SIG-M5 treated with dmso at 0.1 percent for 504 hours (cell line): Measurements from ENCODE around the gene ST8SIA2.
"Not testable (repeated sequence)": the region's sequence is repeated elsewhere in the genome, so short reads cannot be mapped to it uniquely, and the experiment has no call there.

Source experiments
- DNase-seq: peaks from one replicate; lab custom pipeline; 2025; ENCODE audit not compliant: unreplicated experiment; lab: John Stamatoyannopoulos, UW

ST8SIA2 gene

GRCh38 chr15:92435145-92435544 lies 41.5 kb downstream of the ST8SIA2 start:
- DNase-seq = no peak

GRCh38 chr15:92438471-92438870 lies 44.8 kb downstream of the ST8SIA2 start:
- DNase-seq = no peak

GRCh38 chr15:92443381-92443780 lies 49.7 kb downstream of the ST8SIA2 start:
- DNase-seq = no peak

- no peak for DNase-seq
Measured at GRCh38 chr15:92444631-92445030, 51.0 kb downstream of the ST8SIA2 start.

- no peak for DNase-seq
Measured at GRCh38 chr15:92448370-92448769, 54.7 kb downstream of the ST8SIA2 start.

- DNase-seq = no peak
Measured at GRCh38 chr15:92449476-92449875, 55.8 kb downstream of the ST8SIA2 start.

GRCh38 chr15:92451225-92451825 lies 57.6 kb downstream of the ST8SIA2 start:
- DNase-seq = no peak

GRCh38 chr15:92452143-92452542 lies 58.5 kb downstream of the ST8SIA2 start:
- no peak for DNase-seq

- DNase-seq = no peak
Measured at GRCh38 chr15:92453607-92454006, 59.9 kb downstream of the ST8SIA2 start.

GRCh38 chr15:92454555-92455105 lies 60.9 kb downstream of the ST8SIA2 start:
- no peak for DNase-seq

- DNase-seq = no peak
Measured at GRCh38 chr15:92455271-92455670, 61.6 kb downstream of the ST8SIA2 start.

- DNase-seq = no peak
Measured at GRCh38 chr15:92457471-92458041, 63.9 kb downstream of the ST8SIA2 start.

- no peak for DNase-seq
Measured at GRCh38 chr15:92460023-92460422, 66.3 kb downstream of the ST8SIA2 start.

GRCh38 chr15:92462424-92463125 lies 68.9 kb downstream of the ST8SIA2 start:
- no peak for DNase-seq

GRCh38 chr15:92463352-92463751 lies 69.7 kb downstream of the ST8SIA2 start:
- no peak for DNase-seq

- DNase-seq = no peak
Measured at GRCh38 chr15:92463826-92464225, 70.1 kb downstream of the ST8SIA2 start.

- DNase-seq = no peak
Measured at GRCh38 chr15:92466834-92467233, 73.2 kb downstream of the ST8SIA2 start.

- no peak for DNase-seq
Measured at GRCh38 chr15:92467245-92467644, 73.6 kb downstream of the ST8SIA2 start.

- no peak for DNase-seq
Measured at GRCh38 chr15:92468991-92469390, 75.3 kb downstream of the ST8SIA2 start.

- no peak for DNase-seq
Measured at GRCh38 chr15:92471288-92471687, 77.6 kb downstream of the ST8SIA2 start.

- DNase-seq = no peak
Measured at GRCh38 chr15:92473756-92474155, 80.1 kb downstream of the ST8SIA2 start.

- not testable (repeated sequence) for DNase-seq
Measured at GRCh38 chr15:92479730-92480129, 86.0 kb downstream of the ST8SIA2 start.
